Measurements from ENCODE around the gene PACSIN2. TPM values are rescaled to one million over a fixed set of nuclear protein-coding genes. Genes with fewer than 3 reads are reported as not detected.

PACSIN2 gene
- total RNA-seq, 5 donors from 2014 or later (not counting 1 experiment from before 2014, with no cell fraction given): 25.9 to 49.0 (median 40.4) TPM

GRCh38 chr22:42960531-42961399, 54.2 kb downstream of the PACSIN2 start:
- WGBS (ENCODE audit: insufficient coverage): no CpG with 5 or more reads among the region's 10 CpGs
- Mint-ChIP-seq H3K4me3 (peak overlapping the region in 1 of 3 donors; percentile 48), H3K27ac (peak overlapping the region in 1 of 2 donors; percentile 32), H3K36me3 (peaks cover 33% of the 10 kb centered on the region), H3K9me3 (no peaks in the 10 kb centered on the region), H3K27me3 (no peaks in the 10 kb centered on the region), H3K4me1 (peaks cover 61 to 74% (median 62%) of the 10 kb centered on the region in 3 donors)
- ATAC-seq (replicated peaks in 1 of 4) (no peak), DNase-seq (no peak)
- Histone ChIP-seq H3K27ac (ENCODE audit: low read length) (no peak overlapping the region), H3K27me3 (replicated peaks in 1 of 2; ENCODE audit: control insufficient read depth in 2 of 2, extremely low read depth in 1 of 2, insufficient read depth in 2 of 2, low read length in 1 of 2) (no peaks in the 10 kb centered on the region), H3K9me3 (no peaks in the 10 kb centered on the region), H3K4me1 (ENCODE audit: control insufficient read depth in 1 of 2, extremely low read depth in 1 of 2, insufficient read depth in 2 of 2, low read length in 2 of 2) (peaks cover 14 to 24% of the 10 kb centered on the region in 2 experiments), H3K4me3 (ENCODE audit: control insufficient read depth in 1 of 2, extremely low read depth in 1 of 2, low read length in 1 of 2) (no peak overlapping the region), H3K36me3 (ENCODE audit: control insufficient read depth in 2 of 2, extremely low read depth in 1 of 2, insufficient read depth in 1 of 2, low read length in 1 of 2) (no peaks in the 10 kb centered on the region)
- POLR2A ChIA-PET: no interaction called here
- CTCF ChIA-PET: no interaction called here

GRCh38 chr22:42959576-42960509, 55.1 kb downstream of the PACSIN2 start:
- Histone ChIP-seq H3K9me3 (no peaks in the 10 kb centered on the region), H3K4me3 (ENCODE audit: control insufficient read depth in 1 of 2, extremely low read depth in 1 of 2, low read length in 1 of 2) (no peak overlapping the region), H3K27ac (ENCODE audit: low read length) (no peak overlapping the region), H3K36me3 (ENCODE audit: control insufficient read depth in 2 of 2, extremely low read depth in 1 of 2, insufficient read depth in 1 of 2, low read length in 1 of 2) (no peaks in the 10 kb centered on the region), H3K4me1 (ENCODE audit: control insufficient read depth in 1 of 2, extremely low read depth in 1 of 2, insufficient read depth in 2 of 2, low read length in 2 of 2) (peaks cover 10 to 20% of the 10 kb centered on the region in 2 experiments), H3K27me3 (replicated peaks in 1 of 2; ENCODE audit: control insufficient read depth in 2 of 2, extremely low read depth in 1 of 2, insufficient read depth in 2 of 2, low read length in 1 of 2) (no peaks in the 10 kb centered on the region)
- peaks cover 58 to 70% (median 59%) of the 10 kb centered on the region in 3 donors for H3K4me1 Mint-ChIP-seq
- H3K4me3 Mint-ChIP-seq: peak overlapping the region in 2 of 3 donors; percentile 25 to 48
- H3K27ac Mint-ChIP-seq: peak overlapping the region; percentile 32 to 41
- no peaks in the 10 kb centered on the region for H3K27me3 Mint-ChIP-seq
- CTCF ChIA-PET: no interaction called here
- POLR2A ChIA-PET: interaction anchor here in 1 of 2 donors (0.7 kb wide), 1 partner anchor 102 kb away, joined by 3 read pairs; no protein-coding TSS in a partner anchor
- peak in 2 of 4 experiments; percentile 36 to 43 for ATAC-seq (replicated peaks in 1 of 4)
- 54% methylated on average over 8 of the region's 13 CpGs for WGBS (ENCODE audit: insufficient coverage)
- no peak for DNase-seq
- peaks cover 35% of the 10 kb centered on the region for H3K36me3 Mint-ChIP-seq
- no peaks in the 10 kb centered on the region for H3K9me3 Mint-ChIP-seq

GRCh38 chr22:42958937-42959336, 56.0 kb downstream of the PACSIN2 start:
- peak overlapping the region in 1 of 2 donors; percentile 23 for H3K27ac Mint-ChIP-seq

GRCh38 chr22:42957958-42958357, 57.0 kb downstream of the PACSIN2 start:
- CTCF ChIA-PET: no interaction called here
- Histone ChIP-seq H3K27ac (ENCODE audit: low read length) (no peak overlapping the region), H3K4me1 (ENCODE audit: control insufficient read depth in 1 of 2, extremely low read depth in 1 of 2, insufficient read depth in 2 of 2, low read length in 2 of 2) (peaks cover 10 to 20% of the 10 kb centered on the region in 2 experiments), H3K36me3 (ENCODE audit: control insufficient read depth in 2 of 2, extremely low read depth in 1 of 2, insufficient read depth in 1 of 2, low read length in 1 of 2) (no peaks in the 10 kb centered on the region), H3K27me3 (replicated peaks in 1 of 2; ENCODE audit: control insufficient read depth in 2 of 2, extremely low read depth in 1 of 2, insufficient read depth in 2 of 2, low read length in 1 of 2) (no peaks in the 10 kb centered on the region), H3K4me3 (ENCODE audit: control insufficient read depth in 1 of 2, extremely low read depth in 1 of 2, low read length in 1 of 2) (no peak overlapping the region), H3K9me3 (no peaks in the 10 kb centered on the region)
- H3K4me1 Mint-ChIP-seq: peaks cover 57 to 67% (median 63%) of the 10 kb centered on the region in 3 donors
- H3K27ac Mint-ChIP-seq: no peak overlapping the region
- no peaks in the 10 kb centered on the region for H3K9me3 Mint-ChIP-seq
- ATAC-seq (replicated peaks in 1 of 4) (no peak), DNase-seq (no peak)
- H3K27me3 Mint-ChIP-seq: no peaks in the 10 kb centered on the region
- no CpG with 5 or more reads among the region's 7 CpGs for WGBS (ENCODE audit: insufficient coverage)
- no peak overlapping the region for H3K4me3 Mint-ChIP-seq
- peaks cover 23% of the 10 kb centered on the region for H3K36me3 Mint-ChIP-seq
- POLR2A ChIA-PET: no interaction called here

More at GRCh38 chr22:42958937-42959336, 56.0 kb downstream of the PACSIN2 start:
- no peak for ATAC-seq (replicated peaks in 1 of 4)
- WGBS (ENCODE audit: insufficient coverage): 83% methylated on average over 3 of the region's 6 CpGs
- Histone ChIP-seq H3K9me3 (no peaks in the 10 kb centered on the region), H3K36me3 (ENCODE audit: control insufficient read depth in 2 of 2, extremely low read depth in 1 of 2, insufficient read depth in 1 of 2, low read length in 1 of 2) (no peaks in the 10 kb centered on the region), H3K27me3 (replicated peaks in 1 of 2; ENCODE audit: control insufficient read depth in 2 of 2, extremely low read depth in 1 of 2, insufficient read depth in 2 of 2, low read length in 1 of 2) (no peaks in the 10 kb centered on the region), H3K4me1 (ENCODE audit: control insufficient read depth in 1 of 2, extremely low read depth in 1 of 2, insufficient read depth in 2 of 2, low read length in 2 of 2) (peaks cover 10 to 20% of the 10 kb centered on the region in 2 experiments), H3K27ac (ENCODE audit: low read length) (no peak overlapping the region), H3K4me3 (ENCODE audit: control insufficient read depth in 1 of 2, extremely low read depth in 1 of 2, low read length in 1 of 2) (no peak overlapping the region)
- Mint-ChIP-seq H3K9me3 (no peaks in the 10 kb centered on the region), H3K27me3 (no peaks in the 10 kb centered on the region), H3K4me1 (peaks cover 58 to 66% (median 64%) of the 10 kb centered on the region in 3 donors), H3K4me3 (peak overlapping the region in 1 of 3 donors; percentile 48), H3K36me3 (peaks cover 31% of the 10 kb centered on the region)
- ChIA-PET CTCF (no interaction called here), POLR2A (interaction anchor here in 1 of 2 donors (0.7 kb wide), 1 partner anchor 103 kb away, joined by 3 read pairs; no protein-coding TSS in a partner anchor)
- DNase-seq: no peak

- peaks cover 21% of the 10 kb centered on the region for H3K36me3 Mint-ChIP-seq
- peaks cover 54 to 67% (median 60%) of the 10 kb centered on the region in 3 donors for H3K4me1 Mint-ChIP-seq
- H3K9me3 Mint-ChIP-seq: no peaks in the 10 kb centered on the region
- ChIA-PET POLR2A (no interaction called here), CTCF (interaction anchor here in 1 of 2 donors (0.6 kb wide), 1 partner anchor 32 kb away, joined by 3 read pairs; no protein-coding TSS in a partner anchor)
- H3K4me1 ChIP-seq (ENCODE audit: control insufficient read depth in 1 of 2, extremely low read depth in 1 of 2, insufficient read depth in 2 of 2, low read length in 2 of 2): peaks cover 6 to 20% of the 10 kb centered on the region in 2 experiments
- H3K9me3 ChIP-seq: no peaks in the 10 kb centered on the region
- no peaks in the 10 kb centered on the region for H3K27me3 ChIP-seq (replicated peaks in 1 of 2; ENCODE audit: control insufficient read depth in 2 of 2, extremely low read depth in 1 of 2, insufficient read depth in 2 of 2, low read length in 1 of 2)
- no CpG with 5 or more reads among the region's 3 CpGs for WGBS (ENCODE audit: insufficient coverage)
- H3K27me3 Mint-ChIP-seq: no peaks in the 10 kb centered on the region
- H3K27ac Mint-ChIP-seq: no peak overlapping the region
- H3K36me3 ChIP-seq (ENCODE audit: control insufficient read depth in 2 of 2, extremely low read depth in 1 of 2, insufficient read depth in 1 of 2, low read length in 1 of 2): no peaks in the 10 kb centered on the region
- H3K27ac ChIP-seq (ENCODE audit: low read length): no peak overlapping the region
- no peak for ATAC-seq (replicated peaks in 1 of 4)
- no peak overlapping the region for H3K4me3 ChIP-seq (ENCODE audit: control insufficient read depth in 1 of 2, extremely low read depth in 1 of 2, low read length in 1 of 2)
- DNase-seq: no peak
- H3K4me3 Mint-ChIP-seq: no peak overlapping the region
These were observed 57.4 kb downstream of the PACSIN2 start for GRCh38 chr22:42957544-42957943.

- ATAC-seq (replicated peaks in 1 of 4): no peak
- H3K4me1 ChIP-seq (ENCODE audit: control insufficient read depth in 1 of 2, extremely low read depth in 1 of 2, insufficient read depth in 2 of 2, low read length in 2 of 2): peaks cover 4 to 19% of the 10 kb centered on the region in 2 experiments
- no peaks in the 10 kb centered on the region for H3K36me3 ChIP-seq (ENCODE audit: control insufficient read depth in 2 of 2, extremely low read depth in 1 of 2, insufficient read depth in 1 of 2, low read length in 1 of 2)
- Mint-ChIP-seq H3K4me1 (peaks cover 53 to 64% (median 57%) of the 10 kb centered on the region in 3 donors), H3K36me3 (peaks cover 21% of the 10 kb centered on the region), H3K4me3 (no peak overlapping the region), H3K9me3 (no peaks in the 10 kb centered on the region), H3K27ac (no peak overlapping the region), H3K27me3 (no peaks in the 10 kb centered on the region)
- no peak for DNase-seq
- H3K9me3 ChIP-seq: no peaks in the 10 kb centered on the region
- POLR2A ChIA-PET: no interaction called here
- no peak overlapping the region for H3K4me3 ChIP-seq (ENCODE audit: control insufficient read depth in 1 of 2, extremely low read depth in 1 of 2, low read length in 1 of 2)
- CTCF ChIA-PET: no interaction called here
- no peak overlapping the region for H3K27ac ChIP-seq (ENCODE audit: low read length)
- no CpG with 5 or more reads among the region's 1 CpG for WGBS (ENCODE audit: insufficient coverage)
- H3K27me3 ChIP-seq (replicated peaks in 1 of 2; ENCODE audit: control insufficient read depth in 2 of 2, extremely low read depth in 1 of 2, insufficient read depth in 2 of 2, low read length in 1 of 2): no peaks in the 10 kb centered on the region
These were observed 59.1 kb downstream of the PACSIN2 start for GRCh38 chr22:42955848-42956247.

All from T-cell (primary cell).